Natural killer cell (primary cell): ENCODE results near the gene ZNF407. TPM values are rescaled to one million over a fixed set of nuclear protein-coding genes. Genes with fewer than 3 reads are reported as not detected.

Experiments
- ATAC-seq, 3 donors: fragments of 150-1000 bp in 2 of 3; fragments of 200-7000 bp in 1 of 3; cut with Tn5 transposase; 1 replicate in 1 of 3; 2 replicates in 2 of 3; pipeline ENCODE4 v1.10.0; 2021; ENCODE audit warnings: mild to moderate bottlenecking in 2 of 3, moderate library complexity in 2 of 3
- DNase-seq, 2 donors: peaks; one replicate each; pipeline versions ENCODE4 v3.0.0 to v3.0.0-alpha.2; 2013 to 2021; ENCODE audit warnings: mixed read lengths in 1 of 2
- H3K27ac ChIP-seq: one replicate; pipeline ENCODE4 v1.5.1; 2013; ENCODE audit warnings: mild to moderate bottlenecking, low read length
- H3K27me3 ChIP-seq: one replicate; pipeline ENCODE4 v1.6.1; 2013; ENCODE audit warnings: low read length; ENCODE audit not compliant: control insufficient read depth, insufficient read depth
- H3K36me3 ChIP-seq: one replicate; pipeline ENCODE4 v1.6.1; 2013; ENCODE audit warnings: low read length; ENCODE audit not compliant: control insufficient read depth, insufficient read depth
- H3K4me1 ChIP-seq: one replicate; pipeline ENCODE4 v1.6.1; 2013; ENCODE audit warnings: low read length; ENCODE audit not compliant: control insufficient read depth, insufficient read depth
- H3K4me3 ChIP-seq: one replicate; pipeline ENCODE4 v1.5.1; 2013; ENCODE audit warnings: low read length
- H3K9me3 ChIP-seq: one replicate; pipeline ENCODE4 v1.6.1; 2013; ENCODE audit warnings: low read length; ENCODE audit not compliant: control insufficient read depth, insufficient read depth
- H3K27ac Mint-ChIP-seq, 2 donors: one replicate each; pipeline ENCODE4 v1.8.0; 2022; ENCODE audit warnings: mild to moderate bottlenecking in 2 of 2, mixed read lengths in 2 of 2, moderate library complexity in 1 of 2
- H3K27me3 Mint-ChIP-seq, 2 donors: one replicate each; pipeline ENCODE4 v1.8.0; 2022; ENCODE audit warnings: low read depth in 2 of 2, mixed read lengths in 2 of 2
- H3K36me3 Mint-ChIP-seq: one replicate; pipeline ENCODE4 v1.8.0; 2022; ENCODE audit warnings: mixed read lengths
- H3K4me1 Mint-ChIP-seq, 2 donors: one replicate each; pipeline ENCODE4 v1.8.0; 2022; ENCODE audit warnings: mixed read lengths in 2 of 2
- H3K4me3 Mint-ChIP-seq: one replicate; pipeline ENCODE4 v1.8.0; 2022; ENCODE audit warnings: mild to moderate bottlenecking, moderate library complexity, mixed read lengths
- H3K9me3 Mint-ChIP-seq, 2 donors: one replicate each; pipeline ENCODE4 v1.8.0; 2022; ENCODE audit warnings: mixed read lengths in 2 of 2
- WGBS: methylation state at CpG from one replicate; pipeline ENCODE4 v1.1.7; 2013; ENCODE audit warnings: missing lambda C conversion rate; ENCODE audit not compliant: insufficient coverage; 5-methylcytosine and 5-hydroxymethylcytosine counted together
- intact Hi-C: fragments of 100-400 bp; cut with micrococcal nuclease; formaldehyde crosslinking; loops from one replicate; pipeline ENCODE4 v1.14.2; 2022
- total RNA-seq, 4 donors: library from RNA; stranded (reverse); fragments of 120-200 nt in 1 of 4; gene quantifications; one replicate each; pipeline versions ENCODE4 v1.2.3 to v1.2.4, GENCODE V29; 2013 to 2022
- TF ChIP-seq, protein P1 (sequence below): fragments of 200-600 bp; IDR thresholded peaks from one replicate; pipeline ENCODE4 v1.8.0; 2022; ENCODE audit warnings: antibody characterized with exemption

Gene ZNF407
- total RNA-seq, 3 donors from 2014 or later (not counting 1 experiment from before 2014, with no cell fraction given), result 28.4 to 36.7 (median 36.3) TPM

DNA sequence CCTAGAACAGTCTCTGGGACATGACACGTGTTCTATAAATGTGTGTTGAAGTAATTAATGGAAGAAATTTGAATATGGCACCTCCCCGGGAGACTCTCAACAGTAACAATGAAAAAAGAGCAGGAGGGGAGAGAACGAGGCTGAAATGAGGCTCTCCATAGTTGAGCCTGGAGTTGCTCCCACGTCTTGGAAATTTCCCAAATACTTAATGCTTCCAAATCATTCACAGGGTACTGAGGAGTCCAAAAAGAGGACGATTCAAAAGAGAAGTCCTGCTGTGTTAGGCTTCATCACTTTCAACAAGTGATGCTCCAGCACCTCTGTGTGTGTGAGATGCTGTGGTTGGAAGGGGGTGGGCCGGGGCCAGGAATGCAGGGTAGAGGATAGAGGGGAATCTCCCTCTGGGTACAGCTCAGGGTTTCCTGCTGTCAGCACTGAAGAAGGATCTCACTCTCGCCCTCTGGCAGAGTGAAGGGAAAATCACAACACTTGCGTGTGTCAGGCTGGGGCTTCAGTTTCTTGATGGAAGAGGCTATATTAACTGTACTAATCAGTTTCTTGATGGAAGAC, 18.1 kb upstream of the ZNF407 start:
- no peaks in the 10 kb centered on the region for H3K9me3 Mint-ChIP-seq
- ATAC-seq (no peak), DNase-seq (no peak)
- Histone ChIP-seq H3K27me3 (no peaks in the 10 kb centered on the region), H3K4me3 (no peak overlapping the region), H3K9me3 (no peaks in the 10 kb centered on the region), H3K27ac (no peak overlapping the region), H3K36me3 (no peaks in the 10 kb centered on the region), H3K4me1 (no peaks in the 10 kb centered on the region)
- no peaks in the 10 kb centered on the region for H3K4me1 Mint-ChIP-seq
- TF ChIP-seq, protein P1, sequence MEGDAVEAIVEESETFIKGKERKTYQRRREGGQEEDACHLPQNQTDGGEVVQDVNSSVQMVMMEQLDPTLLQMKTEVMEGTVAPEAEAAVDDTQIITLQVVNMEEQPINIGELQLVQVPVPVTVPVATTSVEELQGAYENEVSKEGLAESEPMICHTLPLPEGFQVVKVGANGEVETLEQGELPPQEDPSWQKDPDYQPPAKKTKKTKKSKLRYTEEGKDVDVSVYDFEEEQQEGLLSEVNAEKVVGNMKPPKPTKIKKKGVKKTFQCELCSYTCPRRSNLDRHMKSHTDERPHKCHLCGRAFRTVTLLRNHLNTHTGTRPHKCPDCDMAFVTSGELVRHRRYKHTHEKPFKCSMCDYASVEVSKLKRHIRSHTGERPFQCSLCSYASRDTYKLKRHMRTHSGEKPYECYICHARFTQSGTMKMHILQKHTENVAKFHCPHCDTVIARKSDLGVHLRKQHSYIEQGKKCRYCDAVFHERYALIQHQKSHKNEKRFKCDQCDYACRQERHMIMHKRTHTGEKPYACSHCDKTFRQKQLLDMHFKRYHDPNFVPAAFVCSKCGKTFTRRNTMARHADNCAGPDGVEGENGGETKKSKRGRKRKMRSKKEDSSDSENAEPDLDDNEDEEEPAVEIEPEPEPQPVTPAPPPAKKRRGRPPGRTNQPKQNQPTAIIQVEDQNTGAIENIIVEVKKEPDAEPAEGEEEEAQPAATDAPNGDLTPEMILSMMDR, result no peak
- H3K27me3 Mint-ChIP-seq, result peaks cover 17 to 21% of the 10 kb centered on the region in 2 donors
- H3K27ac Mint-ChIP-seq, result no peak overlapping the region
- no peaks in the 10 kb centered on the region for H3K36me3 Mint-ChIP-seq
- H3K4me3 Mint-ChIP-seq, result no peak overlapping the region
- intact Hi-C loops, result no loop called here
- 73% methylated on average over 7 of the region's 8 CpGs for WGBS

DNA sequence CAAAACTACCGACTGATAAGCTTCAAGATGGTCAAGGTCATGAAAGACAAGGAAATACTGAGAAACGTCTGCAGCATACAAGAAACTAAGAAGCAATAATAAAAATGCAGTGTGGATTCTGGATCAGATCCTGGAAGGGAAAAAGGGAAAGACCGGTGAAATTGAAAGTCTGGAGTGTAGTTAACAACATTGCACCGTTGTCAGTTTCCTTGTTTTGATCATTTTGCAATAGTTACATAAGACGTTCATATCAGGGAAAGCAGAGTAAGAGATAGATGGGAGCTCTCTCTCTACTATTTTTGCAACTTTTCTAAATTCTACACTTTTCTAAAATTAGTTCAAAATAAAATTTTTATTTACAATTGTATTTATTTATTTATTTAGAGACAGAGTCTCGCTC, 15.0 kb upstream of the ZNF407 start:
- peaks cover 29 to 33% of the 10 kb centered on the region in 2 donors for H3K27me3 Mint-ChIP-seq

DNA sequence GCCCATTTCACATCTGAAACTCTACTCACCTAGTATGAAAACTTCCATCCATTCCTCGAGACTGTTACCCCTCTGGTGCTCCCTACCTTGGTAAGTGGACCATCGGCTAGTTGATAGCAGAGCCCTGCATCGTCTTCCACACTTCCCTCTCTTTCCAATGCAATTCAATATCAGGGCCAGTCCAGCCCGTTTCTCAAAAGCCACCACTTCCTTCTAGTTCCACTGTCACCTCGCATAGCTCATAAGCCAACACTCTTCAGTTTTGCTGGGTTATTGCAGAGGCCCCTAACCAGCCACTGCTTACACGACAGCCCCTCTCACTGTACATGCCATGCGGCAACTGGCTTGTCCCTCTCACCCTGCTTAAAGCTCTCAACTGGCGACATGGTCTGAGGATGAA, 10.2 kb upstream of the ZNF407 start:
- Mint-ChIP-seq H3K9me3 (no peaks in the 10 kb centered on the region), H3K4me1 (no peaks in the 10 kb centered on the region), H3K27me3 (peaks cover 23 to 24% of the 10 kb centered on the region in 2 donors), H3K27ac (no peak overlapping the region), H3K36me3 (no peaks in the 10 kb centered on the region), H3K4me3 (no peak overlapping the region)
- H3K27me3 ChIP-seq, result no peaks in the 10 kb centered on the region
- H3K9me3 ChIP-seq, result no peaks in the 10 kb centered on the region
- no peak overlapping the region for H3K4me3 ChIP-seq
- no peaks in the 10 kb centered on the region for H3K4me1 ChIP-seq
- peaks cover 8% of the 10 kb centered on the region for H3K36me3 ChIP-seq
- DNase-seq (no peak), ATAC-seq (no peak)
- TF ChIP-seq, protein P1, result no peak
- intact Hi-C loops, result no loop called here
- 62% methylated on average over 8 of the region's 8 CpGs for WGBS
- H3K27ac ChIP-seq, result no peak overlapping the region

More for the DNA sequence above, 15.0 kb upstream of the ZNF407 start:
- 81% methylated on average over 4 of the region's 6 CpGs for WGBS
- Histone ChIP-seq H3K4me1 (no peaks in the 10 kb centered on the region), H3K27me3 (no peaks in the 10 kb centered on the region), H3K9me3 (no peaks in the 10 kb centered on the region), H3K4me3 (no peak overlapping the region), H3K27ac (no peak overlapping the region), H3K36me3 (no peaks in the 10 kb centered on the region)
- H3K9me3 Mint-ChIP-seq, result no peaks in the 10 kb centered on the region
- H3K4me3 Mint-ChIP-seq, result no peak overlapping the region
- H3K36me3 Mint-ChIP-seq, result no peaks in the 10 kb centered on the region
- intact Hi-C loops, result no loop called here
- H3K4me1 Mint-ChIP-seq, result no peaks in the 10 kb centered on the region
- H3K27ac Mint-ChIP-seq, result no peak overlapping the region
- ATAC-seq (no peak), DNase-seq (no peak)
- TF ChIP-seq, protein P1, result no peak

DNA sequence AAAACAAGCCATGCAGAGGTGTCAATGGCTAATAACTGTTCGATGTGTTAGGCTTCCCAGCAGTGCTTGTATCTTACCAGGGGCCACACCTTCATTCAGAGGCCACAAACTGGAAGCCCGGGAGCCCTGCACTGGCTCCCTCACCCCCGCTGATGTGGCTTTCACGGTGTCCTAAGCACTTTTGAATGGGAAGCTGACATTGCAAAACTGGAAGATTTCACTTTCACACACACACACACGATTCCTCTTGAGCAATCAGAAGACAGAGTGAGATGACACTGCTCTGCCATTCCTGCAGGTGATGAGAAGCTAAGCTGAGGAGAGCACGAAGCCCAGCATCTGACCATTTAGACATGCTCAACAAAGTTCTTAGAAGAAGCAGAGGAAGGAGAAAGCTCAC, 8.6 kb upstream of the ZNF407 start:
- intact Hi-C loops, result no loop called here
- TF ChIP-seq, protein P1, result no peak
- no peaks in the 10 kb centered on the region for H3K36me3 Mint-ChIP-seq
- Histone ChIP-seq H3K4me1 (no peaks in the 10 kb centered on the region), H3K27me3 (no peaks in the 10 kb centered on the region), H3K4me3 (no peak overlapping the region), H3K27ac (no peak overlapping the region), H3K9me3 (no peaks in the 10 kb centered on the region), H3K36me3 (peaks cover 14% of the 10 kb centered on the region)
- no peaks in the 10 kb centered on the region for H3K9me3 Mint-ChIP-seq
- H3K4me1 Mint-ChIP-seq, result peaks cover 0 to 4% of the 10 kb centered on the region in 2 donors
- 55% methylated on average over 6 of the region's 6 CpGs for WGBS
- ATAC-seq (peak in 1 of 3 donors; percentile 50), DNase-seq (no peak)
- no peak overlapping the region for H3K27ac Mint-ChIP-seq
- H3K27me3 Mint-ChIP-seq, result peaks cover 17 to 18% of the 10 kb centered on the region in 2 donors
- no peak overlapping the region for H3K4me3 Mint-ChIP-seq
